ENCODE results near the gene ZBTB5.
"Not testable (repeated sequence)": the region's sequence is repeated elsewhere in the genome, so short reads cannot be mapped to it uniquely, and the experiment has no call there.

ZBTB5 gene, protein sequence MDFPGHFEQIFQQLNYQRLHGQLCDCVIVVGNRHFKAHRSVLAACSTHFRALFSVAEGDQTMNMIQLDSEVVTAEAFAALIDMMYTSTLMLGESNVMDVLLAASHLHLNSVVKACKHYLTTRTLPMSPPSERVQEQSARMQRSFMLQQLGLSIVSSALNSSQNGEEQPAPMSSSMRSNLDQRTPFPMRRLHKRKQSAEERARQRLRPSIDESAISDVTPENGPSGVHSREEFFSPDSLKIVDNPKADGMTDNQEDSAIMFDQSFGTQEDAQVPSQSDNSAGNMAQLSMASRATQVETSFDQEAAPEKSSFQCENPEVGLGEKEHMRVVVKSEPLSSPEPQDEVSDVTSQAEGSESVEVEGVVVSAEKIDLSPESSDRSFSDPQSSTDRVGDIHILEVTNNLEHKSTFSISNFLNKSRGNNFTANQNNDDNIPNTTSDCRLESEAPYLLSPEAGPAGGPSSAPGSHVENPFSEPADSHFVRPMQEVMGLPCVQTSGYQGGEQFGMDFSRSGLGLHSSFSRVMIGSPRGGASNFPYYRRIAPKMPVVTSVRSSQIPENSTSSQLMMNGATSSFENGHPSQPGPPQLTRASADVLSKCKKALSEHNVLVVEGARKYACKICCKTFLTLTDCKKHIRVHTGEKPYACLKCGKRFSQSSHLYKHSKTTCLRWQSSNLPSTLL

GRCh38 chr9:37465249-37466036 lies at the start of gene ZBTB5:
TSS of gene ZBTB5 (minus strand) at chr9:37465450. CDS start at chr9:37442551, 22,899 bp downstream.
- DNase-seq: peak; percentile 98
- in situ Hi-C loops (cut with HindIII; ENCODE audit: low pct_ligation_motif_present, low pct_unique_long_range_greater_than_20kb, low sequenced_read_pairs): no loop called here

GRCh38 chr9:37514999-37515398 lies 49.7 kb upstream of the ZBTB5 start:
- in situ Hi-C loops (cut with HindIII; ENCODE audit: low pct_ligation_motif_present, low pct_unique_long_range_greater_than_20kb, low sequenced_read_pairs): no loop called here
- no peak for DNase-seq

- DNase-seq; in situ Hi-C loops (cut with HindIII; ENCODE audit: low pct_ligation_motif_present, low pct_unique_long_range_greater_than_20kb, low sequenced_read_pairs): not testable (repeated sequence)
Observed at GRCh38 chr9:37514415-37514814, 49.2 kb upstream of the ZBTB5 start.

DNA sequence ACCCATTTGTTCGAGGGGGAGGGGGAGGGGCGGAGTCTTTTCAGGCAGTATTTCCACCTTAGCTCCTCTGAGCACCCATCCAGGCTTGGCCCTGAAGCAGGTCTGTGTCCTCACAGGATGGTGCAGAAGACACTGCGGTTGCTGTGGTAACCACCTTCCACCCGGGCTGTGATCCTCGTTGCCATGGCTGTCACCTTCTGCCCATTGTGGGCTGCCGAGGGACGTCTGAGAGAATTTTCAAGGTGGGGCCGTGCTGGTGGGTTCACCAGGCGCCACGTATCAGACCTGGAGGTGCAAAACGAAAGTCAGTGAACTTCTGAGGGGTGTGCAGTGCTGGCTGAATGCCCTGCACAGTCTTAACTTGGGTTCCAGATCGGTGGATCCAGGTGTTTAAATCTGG lies 47.2 kb upstream of the ZBTB5 start:
- no peak for DNase-seq
- in situ Hi-C loops (cut with HindIII; ENCODE audit: low pct_ligation_motif_present, low pct_unique_long_range_greater_than_20kb, low sequenced_read_pairs): no loop called here

DNA sequence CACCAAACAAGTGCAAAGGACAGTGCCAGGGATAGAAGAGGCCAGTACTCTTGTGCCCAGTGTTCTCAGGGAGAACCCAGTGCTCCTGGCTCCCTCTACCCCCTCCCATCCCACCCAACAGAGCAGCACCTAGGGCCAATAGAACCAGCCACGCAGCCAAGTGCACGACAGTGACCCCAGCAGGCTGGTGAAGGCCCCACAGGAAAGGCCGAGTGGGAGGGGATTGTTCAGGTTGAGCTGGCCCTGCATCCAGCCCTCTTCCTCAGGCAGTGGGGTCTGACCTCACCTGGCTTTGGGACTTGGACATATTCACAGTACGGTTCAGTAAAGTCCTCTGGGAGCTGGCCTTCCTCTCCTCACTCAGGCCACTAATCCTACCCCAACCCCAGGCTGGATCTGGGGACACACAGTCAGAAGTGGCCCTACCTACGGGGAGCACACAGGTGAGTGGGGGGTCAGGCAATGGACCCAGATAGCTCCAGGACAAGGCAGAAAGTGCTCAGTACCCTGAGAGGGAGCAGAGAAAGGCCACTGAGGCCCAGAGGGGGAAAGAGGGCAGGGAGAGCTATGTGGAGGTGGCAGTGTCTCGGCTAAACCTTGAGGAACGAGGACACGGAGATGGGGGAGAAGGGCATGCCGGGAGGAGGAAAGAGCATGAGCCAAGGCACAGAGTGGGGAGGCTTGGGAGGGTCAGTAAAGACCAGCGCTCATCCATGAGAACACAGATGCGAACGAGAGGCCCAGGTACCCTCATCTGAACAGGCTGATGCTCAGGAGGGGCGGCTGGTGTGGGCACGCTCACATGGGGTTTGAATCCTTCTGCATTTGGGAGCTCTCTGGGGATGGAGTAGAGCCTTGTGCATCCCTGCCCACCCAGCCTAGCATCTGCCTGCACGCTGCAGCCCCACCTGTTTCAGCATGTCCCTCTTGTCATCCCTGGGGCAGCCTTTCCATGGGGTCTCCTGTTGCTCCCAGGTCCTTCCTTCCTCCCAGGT lies 46.1 kb upstream of the ZBTB5 start:
- peak; percentile 17 for DNase-seq
- in situ Hi-C loops (cut with HindIII; ENCODE audit: low pct_ligation_motif_present, low pct_unique_long_range_greater_than_20kb, low sequenced_read_pairs): no loop called here

DNA sequence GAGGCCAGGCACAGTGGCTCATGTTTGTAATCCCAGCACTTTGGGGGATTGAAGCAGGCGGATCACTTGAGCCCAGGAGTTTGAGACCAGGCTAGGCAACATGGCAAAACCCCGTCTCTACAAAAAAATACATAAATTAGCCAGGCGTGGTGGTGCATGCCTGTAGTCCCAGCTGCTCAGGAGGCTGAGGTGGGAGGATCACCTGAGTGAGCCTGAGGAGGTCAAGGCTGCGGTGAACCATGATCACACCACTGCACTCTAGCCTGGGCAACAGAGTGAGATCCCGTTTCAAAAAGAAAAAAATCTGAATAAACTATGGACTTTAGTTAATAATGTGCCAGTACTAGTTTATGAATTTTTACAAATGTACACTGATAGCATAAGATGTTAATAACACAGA lies 44.8 kb upstream of the ZBTB5 start:
- DNase-seq; in situ Hi-C loops (cut with HindIII; ENCODE audit: low pct_ligation_motif_present, low pct_unique_long_range_greater_than_20kb, low sequenced_read_pairs): not testable (repeated sequence)

GRCh38 chr9:37509536-37509935 lies 44.3 kb upstream of the ZBTB5 start:
- DNase-seq: no peak
- in situ Hi-C loops (cut with HindIII; ENCODE audit: low pct_ligation_motif_present, low pct_unique_long_range_greater_than_20kb, low sequenced_read_pairs): no loop called here

DNA sequence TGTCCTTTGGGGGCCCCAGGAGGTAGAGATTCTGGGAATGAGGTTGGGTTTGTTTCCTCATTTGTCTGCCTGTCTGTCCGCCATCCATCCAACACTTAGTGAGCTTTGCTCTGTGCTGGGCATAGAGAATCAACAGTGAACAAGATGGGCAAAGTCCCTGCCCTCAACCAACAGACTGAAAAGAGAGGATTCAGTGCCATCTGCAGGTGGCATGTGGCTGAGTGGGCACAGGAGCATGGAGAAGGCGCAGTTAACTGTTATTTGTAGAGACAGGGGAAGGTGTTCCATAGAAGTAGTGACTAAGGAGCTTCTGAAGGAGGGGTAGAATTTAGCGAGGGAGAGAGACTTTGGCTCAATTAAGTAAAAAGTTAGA lies 43.6 kb upstream of the ZBTB5 start:
- no peak for DNase-seq
- in situ Hi-C loops (cut with HindIII; ENCODE audit: low pct_ligation_motif_present, low pct_unique_long_range_greater_than_20kb, low sequenced_read_pairs): no loop called here

DNA sequence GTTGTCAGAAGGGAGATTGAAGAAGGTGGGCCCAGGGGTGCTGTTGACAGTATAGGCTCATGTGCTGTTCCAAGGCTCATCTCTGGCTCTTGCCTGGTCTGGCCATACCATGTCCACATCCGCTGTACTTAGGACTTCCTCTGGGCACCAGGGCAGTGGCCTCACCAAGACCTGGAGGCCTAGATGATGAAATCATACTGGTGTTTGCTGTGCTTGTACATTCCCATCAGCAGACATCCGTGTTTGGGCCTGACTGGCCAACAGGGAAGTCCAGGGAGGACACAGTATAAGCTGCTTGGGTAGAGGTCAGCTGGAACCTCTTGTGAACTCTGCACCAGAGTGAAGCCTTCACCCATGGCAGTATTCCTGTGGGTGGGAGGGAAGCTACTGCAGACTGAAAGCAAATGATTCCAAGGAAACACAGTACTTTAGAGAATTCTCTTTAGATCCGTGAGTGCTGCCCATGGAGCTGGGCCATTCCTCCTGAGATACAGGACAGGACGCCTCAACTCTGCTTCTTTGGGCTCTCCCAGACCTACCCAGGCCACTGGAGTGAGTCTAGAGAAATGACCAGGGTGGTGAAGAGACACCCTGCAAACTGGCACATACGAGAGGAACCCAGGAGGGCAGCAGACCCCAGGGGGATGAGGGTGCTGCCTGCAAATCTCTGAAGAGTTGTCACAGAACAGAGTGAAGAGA lies 43.0 kb upstream of the ZBTB5 start:
- in situ Hi-C loops (cut with HindIII; ENCODE audit: low pct_ligation_motif_present, low pct_unique_long_range_greater_than_20kb, low sequenced_read_pairs): no loop called here
- DNase-seq: no peak

DNA sequence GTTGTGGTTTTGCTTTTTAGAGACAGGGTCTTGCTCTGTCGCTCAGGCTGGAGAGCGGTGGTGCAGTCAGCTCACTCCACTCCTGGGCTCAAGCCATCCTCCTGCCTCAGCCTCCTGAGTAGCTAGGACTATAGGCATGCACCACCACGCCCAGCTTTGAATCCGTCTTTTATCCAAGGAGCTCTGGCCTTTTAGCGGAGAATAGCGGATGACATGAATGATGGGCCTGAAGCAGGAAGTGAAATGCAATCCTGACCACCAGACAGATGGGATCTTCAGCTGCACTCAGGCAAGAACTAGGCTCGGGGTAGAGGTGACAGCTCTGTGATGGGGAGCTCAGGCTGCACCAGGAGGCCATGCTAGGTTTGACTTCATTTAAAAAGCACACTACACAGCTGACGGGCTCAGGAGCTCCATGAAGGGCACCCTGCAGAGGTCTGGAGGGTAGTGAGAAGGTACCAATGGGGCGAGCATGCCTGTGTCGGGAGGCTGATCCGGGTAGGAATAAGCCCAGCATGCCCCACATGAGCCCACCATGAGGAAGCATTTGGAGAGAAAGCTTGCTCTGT lies 42.4 kb upstream of the ZBTB5 start:
- in situ Hi-C loops (cut with HindIII; ENCODE audit: low pct_ligation_motif_present, low pct_unique_long_range_greater_than_20kb, low sequenced_read_pairs): no loop called here
- no peak for DNase-seq

- in situ Hi-C loops (cut with HindIII; ENCODE audit: low pct_ligation_motif_present, low pct_unique_long_range_greater_than_20kb, low sequenced_read_pairs): no loop called here
- DNase-seq: no peak
Observed at GRCh38 chr9:37504605-37505004, 39.4 kb upstream of the ZBTB5 start.

DNA sequence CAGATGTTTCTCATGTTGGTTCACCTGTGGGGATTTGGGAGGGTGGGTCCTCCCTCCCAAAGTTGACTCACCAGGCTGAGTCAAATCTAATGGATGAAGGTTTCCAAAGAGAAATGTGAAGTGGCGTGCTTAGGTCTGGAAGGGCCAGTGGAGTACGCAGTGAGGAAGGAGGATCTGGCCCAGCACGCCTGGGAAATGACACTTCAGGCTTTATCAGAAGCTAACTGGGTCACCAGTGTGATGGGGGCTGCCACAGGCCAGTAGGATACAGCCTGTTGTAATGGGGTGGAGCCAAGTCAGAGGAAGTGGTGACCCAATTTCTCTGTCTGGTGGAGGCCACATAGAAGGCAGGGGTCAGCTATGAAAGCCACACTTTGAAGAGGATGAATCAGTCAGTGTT lies 38.5 kb upstream of the ZBTB5 start:
- DNase-seq: no peak
- in situ Hi-C loops (cut with HindIII; ENCODE audit: low pct_ligation_motif_present, low pct_unique_long_range_greater_than_20kb, low sequenced_read_pairs): no loop called here

DNA sequence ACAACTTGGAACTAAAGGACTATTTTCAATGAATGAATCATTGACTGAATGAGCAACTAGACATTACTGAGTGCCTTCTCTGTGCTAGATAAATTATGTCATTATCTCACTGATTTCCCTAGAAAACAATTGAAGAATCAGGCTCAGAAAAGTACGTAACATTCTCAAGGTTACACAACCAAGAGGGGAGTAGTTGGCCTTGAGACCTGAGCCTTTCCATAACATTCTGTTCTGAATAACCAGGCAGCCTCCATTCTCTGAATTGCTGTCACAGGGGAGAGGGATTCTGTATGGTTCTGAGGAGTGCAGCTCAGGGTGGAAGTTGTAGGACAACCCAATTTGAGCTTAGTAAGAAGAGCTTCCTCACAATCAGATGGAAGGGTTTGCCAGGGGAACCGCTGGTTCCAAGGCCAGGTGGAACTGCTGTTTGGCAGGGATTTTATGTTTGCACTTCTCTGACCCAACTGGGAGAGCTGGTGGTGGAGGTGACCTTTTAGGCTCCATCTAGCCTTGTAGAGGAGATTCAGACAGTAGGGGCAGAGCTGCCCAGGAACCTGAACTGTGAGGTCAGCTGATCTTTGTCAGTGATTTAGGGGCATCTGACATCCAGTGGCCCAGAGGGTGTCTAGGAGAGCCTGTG lies 36.8 kb upstream of the ZBTB5 start:
- DNase-seq: no peak
- in situ Hi-C loops (cut with HindIII; ENCODE audit: low pct_ligation_motif_present, low pct_unique_long_range_greater_than_20kb, low sequenced_read_pairs): no loop called here

GRCh38 chr9:37499297-37499696 lies 34.0 kb upstream of the ZBTB5 start:
- DNase-seq: no peak
- in situ Hi-C loops (cut with HindIII; ENCODE audit: low pct_ligation_motif_present, low pct_unique_long_range_greater_than_20kb, low sequenced_read_pairs): no loop called here

DNA sequence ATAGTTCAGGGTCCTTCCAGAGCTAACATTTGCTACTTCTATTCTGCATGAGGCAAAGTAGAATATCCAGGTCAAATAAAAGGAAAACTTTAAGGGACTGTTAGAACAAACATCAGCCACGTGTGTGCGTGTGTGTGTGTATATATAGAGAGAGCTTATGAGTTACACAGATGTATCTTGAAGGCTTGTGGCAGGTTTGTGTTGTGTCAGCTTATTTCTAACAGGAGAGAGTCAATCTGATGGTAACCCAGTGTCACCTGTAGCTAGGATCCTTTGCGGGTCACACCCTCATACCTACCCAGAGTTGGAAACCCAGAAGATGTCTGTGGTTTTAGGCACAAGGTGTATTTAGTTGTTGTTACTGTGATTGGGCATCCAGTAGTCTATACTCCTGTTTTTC lies 33.2 kb upstream of the ZBTB5 start:
- in situ Hi-C loops (cut with HindIII; ENCODE audit: low pct_ligation_motif_present, low pct_unique_long_range_greater_than_20kb, low sequenced_read_pairs): no loop called here
- no peak for DNase-seq

DNA sequence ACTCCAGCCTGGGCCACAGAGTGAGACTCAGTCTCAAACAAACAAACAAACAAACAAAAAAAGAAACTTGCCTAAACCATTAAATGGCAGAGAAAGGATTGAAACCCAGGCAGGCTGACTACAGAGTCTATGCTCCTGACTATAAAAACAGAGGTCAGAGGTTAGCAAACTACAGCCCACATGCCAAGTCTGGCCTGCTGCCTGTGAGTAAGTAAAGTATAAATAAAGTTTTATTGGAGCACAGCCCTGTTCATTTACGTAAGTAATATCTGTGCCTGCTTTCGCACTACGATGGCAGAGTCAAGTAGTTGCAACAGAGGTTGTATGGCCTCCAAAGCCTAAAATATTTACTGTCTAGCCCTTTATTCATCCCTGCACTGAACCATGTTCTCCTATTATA lies 32.1 kb upstream of the ZBTB5 start:
- in situ Hi-C loops (cut with HindIII; ENCODE audit: low pct_ligation_motif_present, low pct_unique_long_range_greater_than_20kb, low sequenced_read_pairs): no loop called here
- no peak for DNase-seq

DNA sequence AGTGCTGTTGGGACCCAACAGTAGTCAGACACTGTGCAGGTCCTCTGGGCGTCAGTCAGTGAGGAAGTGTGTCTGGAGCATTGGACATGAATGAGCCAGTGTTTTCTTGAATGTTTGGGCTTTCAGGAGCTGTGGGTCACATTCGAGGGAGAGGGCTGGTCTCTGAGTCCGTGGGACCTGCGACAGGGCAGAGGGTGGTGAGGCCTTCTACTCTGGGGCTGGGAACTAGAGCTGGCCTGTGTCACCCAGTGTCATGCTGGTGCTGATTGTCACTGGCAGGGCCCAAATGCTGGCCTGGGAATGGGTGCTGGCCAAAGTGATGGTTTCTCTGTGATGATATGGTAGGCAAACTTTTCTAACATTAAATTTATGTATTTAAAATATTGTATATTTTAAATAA lies 30.8 kb upstream of the ZBTB5 start:
- no peak for DNase-seq
- in situ Hi-C loops (cut with HindIII; ENCODE audit: low pct_ligation_motif_present, low pct_unique_long_range_greater_than_20kb, low sequenced_read_pairs): no loop called here

Data from ACHN (cell line).